WTC11 (cell line): ENCODE results near the gene IQGAP2. TPM values are rescaled to one million over a fixed set of nuclear protein-coding genes. Genes with fewer than 3 reads are reported as not detected.

Experiments used
- ATAC-seq: fragments of 200-7000 bp; cut with Tn5 transposase; 2 replicates; pipeline ENCODE4 v1.10.0; 2021; ENCODE audit warnings: mild to moderate bottlenecking, moderate library complexity
- CTCF ChIA-PET: fragments of 300-600 bp; sonication (Branson Sonifier 250); formaldehyde crosslinking; loops from one replicate; lab custom pipeline; 2021; ENCODE audit warnings: antibody characterized with exemption; lab: Charles Lee
- POLR2A ChIA-PET: fragments of 350-600 bp; sonication (Branson Sonifier 250); formaldehyde crosslinking; loops from one replicate; lab custom pipeline; 2021; ENCODE audit warnings: antibody characterized with exemption; lab: Charles Lee
- DNase-seq: peaks from one replicate; pipeline ENCODE4 v3.0.0; 2021; ENCODE audit warnings: low spot score
- H3K27ac Mint-ChIP-seq: 2 replicates; pipeline ENCODE4 v1.8.0; 2021; ENCODE audit warnings: mixed read lengths
- H3K27me3 Mint-ChIP-seq: 2 replicates; pipeline ENCODE4 v1.8.0; 2021; ENCODE audit warnings: low read depth, mild to moderate bottlenecking, moderate library complexity, mixed read lengths
- H3K36me3 Mint-ChIP-seq: 2 replicates; pipeline ENCODE4 v1.8.0; 2021; ENCODE audit warnings: mixed read lengths
- H3K4me1 Mint-ChIP-seq: 2 replicates; pipeline ENCODE4 v1.8.0; 2022; ENCODE audit warnings: mixed read lengths
- H3K4me3 Mint-ChIP-seq: 2 replicates; pipeline ENCODE4 v1.8.0; 2021; ENCODE audit warnings: mild to moderate bottlenecking, moderate library complexity, mixed read lengths
- H3K9me3 Mint-ChIP-seq: 2 replicates; pipeline ENCODE4 v1.8.0; 2021; ENCODE audit warnings: mixed read lengths
- ATF1 ChIP-seq: sonication (generic); formaldehyde crosslinking; IDR thresholded peaks from 2 replicates; pipeline ENCODE4 v1.8.1; 2023; ENCODE audit warnings: mild to moderate bottlenecking, moderate library complexity, missing genetic modification reagents
- ATF6 ChIP-seq: sonication (generic); formaldehyde crosslinking; IDR thresholded peaks from 2 replicates; pipeline ENCODE4 v1.8.1; 2023; ENCODE audit warnings: mild to moderate bottlenecking, missing genetic modification reagents
- ETV6 ChIP-seq: sonication (generic); formaldehyde crosslinking; IDR thresholded peaks from 2 replicates; pipeline ENCODE4 v1.8.1; 2022; ENCODE audit warnings: mild to moderate bottlenecking, missing genetic modification reagents
- HMGA2 ChIP-seq: fragments of 250-450 bp; sonication (Bioruptor Pico); IDR thresholded peaks from 2 replicates; pipeline ENCODE4 v1.4.0; 2021; ENCODE audit warnings: mild to moderate bottlenecking, moderate library complexity
- IRF2 ChIP-seq: sonication (generic); formaldehyde crosslinking; IDR thresholded peaks from 2 replicates; pipeline ENCODE4 v1.8.0; 2022; ENCODE audit warnings: low read depth, missing genetic modification reagents, borderline replicate concordance
- NR1H2 ChIP-seq: sonication (generic); formaldehyde crosslinking; IDR thresholded peaks from 2 replicates; pipeline ENCODE4 v1.9.0; 2021; ENCODE audit warnings: mild to moderate bottlenecking, moderate library complexity, missing genetic modification reagents
- NR3C1 ChIP-seq: sonication (generic); formaldehyde crosslinking; conservative IDR thresholded peaks from 2 replicates; pipeline ENCODE4 v1.8.1; 2023; ENCODE audit warnings: low read depth, mild to moderate bottlenecking, missing genetic modification reagents
- OVOL2 ChIP-seq: fragments of 250-450 bp; sonication (Bioruptor Pico); IDR thresholded peaks from 2 replicates; pipeline ENCODE4 v1.9.0; 2021; ENCODE audit warnings: mild to moderate bottlenecking, borderline replicate concordance
- ZNF232 ChIP-seq: sonication (generic); formaldehyde crosslinking; IDR thresholded peaks from 2 replicates; pipeline ENCODE4 v1.8.0; 2022; ENCODE audit warnings: mild to moderate bottlenecking, missing genetic modification reagents
- ZNF423 ChIP-seq: fragments of 250-450 bp; sonication (Bioruptor Pico); IDR thresholded peaks from 2 replicates; pipeline ENCODE4 v2.1.2; 2022; ENCODE audit warnings: mild to moderate bottlenecking, moderate library complexity
- ZNF425 ChIP-seq: fragments of 250-450 bp; sonication (Bioruptor Pico); conservative IDR thresholded peaks from 2 replicates; pipeline ENCODE4 v1.9.0; 2021; ENCODE audit warnings: mild to moderate bottlenecking
- total RNA-seq: library from RNA; stranded (reverse); gene quantifications from 3 replicates; pipeline ENCODE4 v1.2.3, GENCODE V29; 2021
- TF ChIP-seq, protein P1 (sequence below): fragments of 250-450 bp; sonication (Bioruptor Pico); IDR thresholded peaks from 2 replicates; pipeline ENCODE4 v1.9.0; 2021; ENCODE audit warnings: mild to moderate bottlenecking, borderline replicate concordance

Gene IQGAP2
- total RNA-seq, 1 experiment from 2014 or later, result 70.6 TPM

GRCh38 chr5:76673125-76673524 lies 270.0 kb downstream of the IQGAP2 start:
- Mint-ChIP-seq H3K36me3 (peaks cover 45% of the 10 kb centered on the region), H3K27me3 (no peaks in the 10 kb centered on the region), H3K4me1 (no peaks in the 10 kb centered on the region), H3K9me3 (no peaks in the 10 kb centered on the region), H3K4me3 (no peak overlapping the region), H3K27ac (no peak overlapping the region)
- POLR2A ChIA-PET, result no interaction called here
- no peak for TF ChIP-seq ATF1 (CRISPR knock-in tag)
- TF ChIP-seq, protein P1, sequence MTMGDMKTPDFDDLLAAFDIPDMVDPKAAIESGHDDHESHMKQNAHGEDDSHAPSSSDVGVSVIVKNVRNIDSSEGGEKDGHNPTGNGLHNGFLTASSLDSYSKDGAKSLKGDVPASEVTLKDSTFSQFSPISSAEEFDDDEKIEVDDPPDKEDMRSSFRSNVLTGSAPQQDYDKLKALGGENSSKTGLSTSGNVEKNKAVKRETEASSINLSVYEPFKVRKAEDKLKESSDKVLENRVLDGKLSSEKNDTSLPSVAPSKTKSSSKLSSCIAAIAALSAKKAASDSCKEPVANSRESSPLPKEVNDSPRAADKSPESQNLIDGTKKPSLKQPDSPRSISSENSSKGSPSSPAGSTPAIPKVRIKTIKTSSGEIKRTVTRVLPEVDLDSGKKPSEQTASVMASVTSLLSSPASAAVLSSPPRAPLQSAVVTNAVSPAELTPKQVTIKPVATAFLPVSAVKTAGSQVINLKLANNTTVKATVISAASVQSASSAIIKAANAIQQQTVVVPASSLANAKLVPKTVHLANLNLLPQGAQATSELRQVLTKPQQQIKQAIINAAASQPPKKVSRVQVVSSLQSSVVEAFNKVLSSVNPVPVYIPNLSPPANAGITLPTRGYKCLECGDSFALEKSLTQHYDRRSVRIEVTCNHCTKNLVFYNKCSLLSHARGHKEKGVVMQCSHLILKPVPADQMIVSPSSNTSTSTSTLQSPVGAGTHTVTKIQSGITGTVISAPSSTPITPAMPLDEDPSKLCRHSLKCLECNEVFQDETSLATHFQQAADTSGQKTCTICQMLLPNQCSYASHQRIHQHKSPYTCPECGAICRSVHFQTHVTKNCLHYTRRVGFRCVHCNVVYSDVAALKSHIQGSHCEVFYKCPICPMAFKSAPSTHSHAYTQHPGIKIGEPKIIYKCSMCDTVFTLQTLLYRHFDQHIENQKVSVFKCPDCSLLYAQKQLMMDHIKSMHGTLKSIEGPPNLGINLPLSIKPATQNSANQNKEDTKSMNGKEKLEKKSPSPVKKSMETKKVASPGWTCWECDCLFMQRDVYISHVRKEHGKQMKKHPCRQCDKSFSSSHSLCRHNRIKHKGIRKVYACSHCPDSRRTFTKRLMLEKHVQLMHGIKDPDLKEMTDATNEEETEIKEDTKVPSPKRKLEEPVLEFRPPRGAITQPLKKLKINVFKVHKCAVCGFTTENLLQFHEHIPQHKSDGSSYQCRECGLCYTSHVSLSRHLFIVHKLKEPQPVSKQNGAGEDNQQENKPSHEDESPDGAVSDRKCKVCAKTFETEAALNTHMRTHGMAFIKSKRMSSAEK (CRISPR knock-in tag), result no peak
- no peak for TF ChIP-seq ATF6 (CRISPR knock-in tag)
- no peak for TF ChIP-seq OVOL2 (CRISPR knock-in tag)
- no peak for TF ChIP-seq IRF2
- no peak for TF ChIP-seq ZNF425 (CRISPR knock-in tag)
- TF ChIP-seq HMGA2, result peak; percentile 71; the same call in 1 of the 2 replicates
- CTCF ChIA-PET, result interaction anchor here (1.9 kb wide), 1 partner anchor 101 kb away, joined by 7 read pairs; no protein-coding TSS in a partner anchor
- no peak for ATAC-seq
- no peak for DNase-seq

DNA sequence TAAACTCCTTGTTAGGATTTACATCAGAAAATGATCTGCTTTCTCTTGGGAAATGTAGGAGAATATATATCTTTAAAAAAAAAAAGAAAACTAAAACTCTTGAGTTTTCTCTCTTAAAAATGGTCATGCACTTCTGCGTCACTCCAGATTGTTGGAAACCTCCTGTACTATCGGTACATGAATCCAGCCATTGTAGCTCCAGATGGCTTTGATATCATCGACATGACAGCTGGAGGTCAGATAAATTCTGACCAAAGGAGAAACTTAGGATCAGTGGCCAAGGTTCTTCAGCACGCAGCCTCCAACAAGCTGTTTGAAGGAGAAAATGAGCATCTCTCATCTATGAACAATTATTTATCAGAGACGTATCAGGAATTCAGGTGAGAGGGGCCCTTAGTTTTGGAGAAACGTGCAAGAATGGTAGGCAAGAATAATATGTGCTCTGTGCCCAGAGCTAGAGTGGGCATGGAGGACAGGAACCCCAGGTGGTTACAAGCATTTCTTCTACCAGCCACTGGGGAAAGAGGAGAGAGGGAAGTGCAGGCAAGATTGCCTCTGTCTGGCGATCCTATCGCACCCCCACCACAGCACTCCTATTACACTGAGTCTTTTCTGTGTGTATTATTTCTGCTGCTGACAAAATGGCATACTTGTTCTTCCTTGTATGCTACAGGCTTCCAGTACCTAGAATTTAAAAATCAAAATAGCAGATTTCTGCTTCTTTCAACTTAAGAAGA lies 271.4 kb downstream of the IQGAP2 start:
- POLR2A ChIA-PET, result no interaction called here
- CTCF ChIA-PET, result interaction anchor here (1.9 kb wide), 1 partner anchor 100 kb away, joined by 7 read pairs; no protein-coding TSS in a partner anchor

More for the DNA sequence above, 271.4 kb downstream of the IQGAP2 start:
- Mint-ChIP-seq H3K9me3 (no peaks in the 10 kb centered on the region), H3K27ac (no peak overlapping the region), H3K4me3 (no peak overlapping the region), H3K36me3 (peaks cover 40% of the 10 kb centered on the region), H3K4me1 (no peaks in the 10 kb centered on the region), H3K27me3 (no peaks in the 10 kb centered on the region)
- DNase-seq (no peak), ATAC-seq (peak; percentile 47)
- TF ChIP-seq ZNF423 (CRISPR knock-in tag) (no peak), ATF6 (CRISPR knock-in tag) (no peak), NR1H2 (CRISPR knock-in tag) (no peak), ETV6 (CRISPR knock-in tag) (no peak), NR3C1 (CRISPR knock-in tag) (no peak), ZNF232 (CRISPR knock-in tag) (no peak), OVOL2 (CRISPR knock-in tag) (no peak)
